IMR-90 (cell line): ENCODE results near the gene CAST. TPM values are rescaled to one million over a fixed set of nuclear protein-coding genes. Genes with fewer than 3 reads are reported as not detected.

Experiments used
- ATAC-seq: fragments of 200-7000 bp; cut with Tn5 transposase; 2 replicates; pipeline ENCODE4 v1.9.1; 2020; ENCODE audit warnings: low read depth, mild to moderate bottlenecking, moderate library complexity
- BruUV-seq: library from RNA; stranded (reverse); fragments of 400-500 nt; replicated peaks from 2 replicates; lab custom pipeline; 2021; lab: Mats Ljungman, UMichigan
- CTCF ChIA-PET: fragments of 300-600 bp; formaldehyde crosslinking; extraction: SDS; loops from one replicate; lab custom pipeline; 2021; ENCODE audit warnings: antibody characterized with exemption; lab: Yijun Ruan, JAX
- POLR2A ChIA-PET: fragments of 300-600 bp; sonication (Branson Sonifier 250); formaldehyde crosslinking; loops from one replicate; lab custom pipeline; 2022; ENCODE audit warnings: antibody characterized with exemption; ENCODE audit not compliant: unreplicated experiment; lab: Charles Lee
- DNase-seq: peaks from one replicate; pipeline ENCODE4 v3.0.0; 2013
- H2AFZ ChIP-seq: replicated peaks from 2 replicates; pipeline ENCODE3; 2013; ENCODE audit warnings: low read length, mild to moderate bottlenecking; ENCODE audit not compliant: poor library complexity
- H2AK5ac ChIP-seq: 2 replicates; pipeline ENCODE4 v1.6.1; 2013; ENCODE audit warnings: low read depth, low read length, inconsistent platforms
- H2AK9ac ChIP-seq: replicated peaks from 2 replicates; pipeline ENCODE3; 2013; ENCODE audit warnings: mild to moderate bottlenecking, low read depth, low read length, moderate library complexity; ENCODE audit not compliant: poor library complexity
- H2BK120ac ChIP-seq: 2 replicates; pipeline ENCODE4 v1.6.1; 2013; ENCODE audit warnings: low read depth, low read length, inconsistent platforms
- H2BK15ac ChIP-seq: 3 replicates; pipeline ENCODE4 v1.6.1; 2013; ENCODE audit warnings: low read depth, low read length, inconsistent platforms
- H2BK20ac ChIP-seq: 2 replicates; pipeline ENCODE4 v1.6.1; 2013; ENCODE audit warnings: low read depth, mild to moderate bottlenecking, inconsistent platforms, low read length, moderate library complexity
- H2BK5ac ChIP-seq: 2 replicates; pipeline ENCODE4 v1.6.1; 2013; ENCODE audit warnings: mild to moderate bottlenecking, low read depth, low read length, inconsistent platforms; ENCODE audit not compliant: poor library complexity, severe bottlenecking
- H3K14ac ChIP-seq: replicated peaks from 2 replicates; pipeline ENCODE4 v1.6.1; 2013; ENCODE audit warnings: low read depth, low read length, inconsistent platforms
- H3K18ac ChIP-seq: 2 replicates; pipeline ENCODE4 v1.6.1; 2013; ENCODE audit warnings: low read depth, low read length, control low read depth
- H3K23ac ChIP-seq: 2 replicates; pipeline ENCODE4 v1.6.1; 2013; ENCODE audit warnings: low read depth, low read length, inconsistent platforms
- H3K27ac ChIP-seq: 2 replicates; pipeline ENCODE4 v1.5.1; 2013; ENCODE audit warnings: mild to moderate bottlenecking, control low read depth, low read length; ENCODE audit not compliant: insufficient read depth
- H3K27me3 ChIP-seq: 2 replicates; pipeline ENCODE4 v1.6.1; 2013; ENCODE audit warnings: low read length; ENCODE audit not compliant: control insufficient read depth, insufficient read depth
- H3K36me3 ChIP-seq: 2 replicates; pipeline ENCODE4 v1.6.1; 2013; ENCODE audit warnings: low read length, mixed read lengths; ENCODE audit not compliant: control insufficient read depth, insufficient read depth
- H3K4ac ChIP-seq: 2 replicates; pipeline ENCODE4 v1.6.1; 2013; ENCODE audit warnings: low read depth, low read length, inconsistent platforms
- H3K4me1 ChIP-seq: 2 replicates; pipeline ENCODE4 v1.6.1; 2013; ENCODE audit warnings: low read length, mixed read lengths; ENCODE audit not compliant: control insufficient read depth, insufficient read depth
- H3K4me2 ChIP-seq: 2 replicates; pipeline ENCODE4 v1.6.1; 2013; ENCODE audit warnings: low read depth, mild to moderate bottlenecking, control low read depth, low read length, moderate library complexity
- H3K4me3 ChIP-seq: 2 replicates; pipeline ENCODE4 v1.5.1; 2013; ENCODE audit warnings: low read depth, mild to moderate bottlenecking, control low read depth, low read length, moderate library complexity; ENCODE audit not compliant: insufficient read depth
- H3K56ac ChIP-seq: 2 replicates; pipeline ENCODE4 v1.6.1; 2013; ENCODE audit warnings: low read length, inconsistent platforms; ENCODE audit not compliant: insufficient read depth; ENCODE audit errors: extremely low read depth
- H3K79me1 ChIP-seq, 2 experiments: 2 replicates each; pipeline ENCODE4 v1.6.1; 2013; ENCODE audit warnings: low read length in 2 of 2, inconsistent platforms in 1 of 2, low read depth in 1 of 2
- H3K9ac ChIP-seq: 2 replicates; pipeline ENCODE4 v1.6.1; 2013; ENCODE audit warnings: low read depth, low read length, control low read depth
- H3K9me1 ChIP-seq: 2 replicates; pipeline ENCODE4 v1.6.1; 2013; ENCODE audit warnings: low read length, inconsistent platforms; ENCODE audit not compliant: insufficient read depth
- H3K9me3 ChIP-seq: 2 replicates; pipeline ENCODE4 v1.6.1; 2013; ENCODE audit warnings: low read length; ENCODE audit not compliant: control insufficient read depth, insufficient read depth
- H4K20me1 ChIP-seq: 2 replicates; pipeline ENCODE4 v1.6.1; 2013; ENCODE audit warnings: low read length, inconsistent platforms; ENCODE audit not compliant: insufficient read depth
- H4K5ac ChIP-seq: 2 replicates; pipeline ENCODE4 v1.6.1; 2013; ENCODE audit warnings: mild to moderate bottlenecking, low read depth, low read length, control low read depth
- H4K8ac ChIP-seq, 2 experiments: 2 replicates each; pipeline ENCODE4 v1.6.1; 2013; ENCODE audit warnings: low read depth in 2 of 2, low read length in 2 of 2, control low read depth in 1 of 2, inconsistent platforms in 1 of 2
- H4K91ac ChIP-seq: 2 replicates; pipeline ENCODE4 v1.6.1; 2013; ENCODE audit warnings: low read depth, low read length, inconsistent platforms; ENCODE audit not compliant: insufficient read depth
- BHLHE40 ChIP-seq: fragments of 150-350 bp; IDR thresholded peaks from 2 replicates; pipeline ENCODE4 v1.6.1; 2016; ENCODE audit warnings: mild to moderate bottlenecking, low read depth, low read length
- CEBPB ChIP-seq: IDR thresholded peaks from 2 replicates; pipeline ENCODE4 v1.6.1; 2012; ENCODE audit warnings: low read depth, low read length, improper control_type of control experiment
- CTCF ChIP-seq: conservative IDR thresholded peaks from 2 replicates; pipeline ENCODE4 v1.5.1; 2012; ENCODE audit warnings: mild to moderate bottlenecking, low read depth, low read length, improper control_type of control experiment
- ELK1 ChIP-seq: fragments of 150-350 bp; IDR thresholded peaks from 2 replicates; pipeline ENCODE4 v1.6.1; 2016; ENCODE audit warnings: low read depth, mild to moderate bottlenecking, low read length, moderate library complexity, borderline replicate concordance
- MXI1 ChIP-seq: IDR thresholded peaks from 2 replicates; pipeline ENCODE4 v1.6.1; 2012; ENCODE audit warnings: low read depth, mild to moderate bottlenecking, low read length, moderate library complexity, borderline replicate concordance
- POLR2A ChIP-seq: IDR thresholded peaks from 2 replicates; pipeline ENCODE4 v1.6.1; 2012; ENCODE audit warnings: mild to moderate bottlenecking, low read depth, low read length
- RFX5 ChIP-seq: IDR thresholded peaks from 2 replicates; pipeline ENCODE4 v1.8.0; 2012; ENCODE audit warnings: low read depth, mild to moderate bottlenecking, low read length, moderate library complexity
- SMC3 ChIP-seq: fragments of 150-350 bp; IDR thresholded peaks from 2 replicates; pipeline ENCODE4 v1.6.1; 2016; ENCODE audit warnings: low read depth, mild to moderate bottlenecking, antibody characterized with exemption, low read length, moderate library complexity
- USF2 ChIP-seq: fragments of 150-350 bp; IDR thresholded peaks from 2 replicates; pipeline ENCODE4 v1.6.1; 2017; ENCODE audit warnings: mild to moderate bottlenecking, antibody characterized with exemption, low read length, low read depth
- WGBS, 2 experiments: methylation state at CpG; one replicate each; pipeline versions ENCODE4 v1.1.5 to v1.1.7; 2013; ENCODE audit warnings: missing lambda C conversion rate in 2 of 2; ENCODE audit not compliant: insufficient read length in 1 of 2; ENCODE audit errors: extremely low coverage in 2 of 2; 5-methylcytosine and 5-hydroxymethylcytosine counted together
- dilution Hi-C: fragments of 300-500 bp; cut with HindIII; formaldehyde crosslinking; loops from one replicate; pipeline ENCODE4 v1.14.3; 2018; ENCODE audit warnings: low sequenced_read_pairs; ENCODE audit not compliant: unreplicated experiment
- in situ Hi-C: fragments of 300-500 bp; cut with MboI; formaldehyde crosslinking; loops from 3 replicates; pipeline ENCODE4 v1.14.3; 2019; ENCODE audit warnings: low sequenced_read_pairs, inconsistent platforms, mixed read lengths
- intact Hi-C: fragments of 100-400 bp; cut with micrococcal nuclease; formaldehyde crosslinking; loops from 2 replicates; pipeline ENCODE4 v1.10.0; 2022
- polyA plus RNA-seq, 3 experiments: library from polyadenylated mRNA; depleted of rRNA; stranded (reverse); fragments of >200 nt; gene quantifications; 2 replicates each; pipeline ENCODE4 v1.2.3, GENCODE V29; 2012; ENCODE audit warnings: low replicate concordance in 1 of 3
- total RNA-seq: library from RNA; depleted of rRNA; stranded (reverse); fragments of >200 nt; gene quantifications from 2 replicates; pipeline ENCODE4 v1.2.3, GENCODE V29; 2012

Gene CAST
- total and polyA plus RNA-seq, 2 of the 4 experiments (the other 2 are of a cell fraction), result 91.3 to 128 TPM

- no peak overlapping the region for H2BK20ac ChIP-seq
- H3K18ac ChIP-seq, result no peak overlapping the region
- H2BK15ac ChIP-seq, result no peak overlapping the region
- no peak overlapping the region for H3K14ac ChIP-seq
- peaks cover 6% of the 10 kb centered on the region for H3K4me1 ChIP-seq
- 100% methylated on average over 1 of the region's 5 CpGs; no CpG with 5 or more reads in 1 of the 2 experiments for WGBS, 2 experiments
- no peak for TF ChIP-seq ELK1
- TF ChIP-seq POLR2A, result no peak
- TF ChIP-seq CEBPB, result no peak
- TF ChIP-seq SMC3, result no peak
- TF ChIP-seq BHLHE40, result no peak
- TF ChIP-seq MXI1, result no peak
- no peak for TF ChIP-seq RFX5
- no peak for TF ChIP-seq CTCF
- no peak for TF ChIP-seq USF2
- no peak overlapping the region for H3K9ac ChIP-seq
- no peaks in the 10 kb centered on the region for H3K27me3 ChIP-seq
- ChIA-PET POLR2A (no interaction called here), CTCF (no interaction called here)
- no peak overlapping the region for H4K8ac ChIP-seq
- no peak overlapping the region for H2AK5ac ChIP-seq
- no peak overlapping the region for H3K23ac ChIP-seq
- no peaks in the 10 kb centered on the region for H3K9me3 ChIP-seq
- no peak overlapping the region for H4K91ac ChIP-seq
- H3K27ac ChIP-seq, result no peak overlapping the region
- H3K4ac ChIP-seq, result no peak overlapping the region
- H4K5ac ChIP-seq, result no peak overlapping the region
- ATAC-seq, result no peak
- no peaks in the 10 kb centered on the region for H4K20me1 ChIP-seq
- no peak overlapping the region for H2AK9ac ChIP-seq
- H3K4me3 ChIP-seq, result no peak overlapping the region
- in situ Hi-C loops, result loop anchor here (10.0 kb wide), 2 partner anchors 130 to 400 kb away; no protein-coding TSS in a partner anchor
- H2BK120ac ChIP-seq, result no peak overlapping the region
- 0 out of 2 replicates have a peak, but pooled peaks cover 4% of the 10 kb centered on the region for H3K9me1 ChIP-seq
- H2BK5ac ChIP-seq, result no peak overlapping the region
- no peak overlapping the region for H3K4me2 ChIP-seq
- H3K79me1 ChIP-seq, result peaks cover 4 to 19% of the 10 kb centered on the region in 2 experiments; a peak in 3 of 4 replicates
- intact Hi-C loops, result no loop called here
- no peak for DNase-seq
- H2AFZ ChIP-seq, result no peak overlapping the region
- dilution Hi-C loops, result no loop called here
- no TSS peak for BruUV-seq
- H3K36me3 ChIP-seq, result peaks cover 48% of the 10 kb centered on the region
- no peak overlapping the region for H3K56ac ChIP-seq
Observed at GRCh38 chr5:96745025-96745424, 82.8 kb downstream of the CAST start.
